ENCODE measurements around the gene MARCHF7. TPM values are rescaled to one million over a fixed set of nuclear protein-coding genes. Genes with fewer than 3 reads are reported as not detected.
A peak's percentile ranks its signal among the peaks of the same experiment; 100 is the strongest.
"Not testable (repeated sequence)": the region's sequence is repeated elsewhere in the genome, so short reads cannot be mapped to it uniquely, and the experiment has no call there.

The MARCHF7 gene
- total RNA-seq, 4 donors from 2014 or later: 105 to 203 (median 132) TPM

GRCh38 chr2:159738509-159739390 lies 26.4 kb downstream of the MARCHF7 start:
- Histone ChIP-seq H3K27me3 (no peaks in the 10 kb centered on the region), H3K9me3 (no peaks in the 10 kb centered on the region), H3K4me3 (replicated peaks in 1 of 3) (no peak overlapping the region), H3K36me3 (peaks cover 14 to 17% of the 10 kb centered on the region in 2 donors), H3K27ac (no peak overlapping the region), H3K4me1 (no peaks in the 10 kb centered on the region)
- TF ChIP-seq CTCF (IDR thresholded peaks at IDR 0.05) (no peak), POLR2A (IDR thresholded peaks at IDR 0.05) (no peak)
- WGBS, 2 donors: 88 to 95% methylated on average over 10 to 11 of the region's 15 CpGs
- DNase-seq: no peak
- intact Hi-C loops (cut with DNase I): no loop called here

- Histone ChIP-seq H3K4me1 (peaks cover 0 to 8% of the 10 kb centered on the region in 2 donors), H3K4me3 (replicated peaks in 1 of 3) (no peak overlapping the region), H3K9me3 (no peaks in the 10 kb centered on the region), H3K27ac (peak overlapping the region in 1 of 3 donors; percentile 31), H3K36me3 (peaks cover 10 to 27% of the 10 kb centered on the region in 2 donors), H3K27me3 (no peaks in the 10 kb centered on the region)
- no peak for DNase-seq
- WGBS, 2 donors: 93 to 97% methylated on average over 6 of the region's 6 CpGs
- TF ChIP-seq POLR2A (IDR thresholded peaks at IDR 0.05) (no peak), CTCF (IDR thresholded peaks at IDR 0.05) (no peak)
- intact Hi-C loops (cut with DNase I): no loop called here
These were observed 30.5 kb downstream of the MARCHF7 start for GRCh38 chr2:159742846-159743245.

- Histone ChIP-seq H3K9me3 (no peaks in the 10 kb centered on the region), H3K4me3 (replicated peaks in 1 of 3) (no peak overlapping the region), H3K36me3 (peaks cover 13 to 32% of the 10 kb centered on the region in 2 donors), H3K27me3 (no peaks in the 10 kb centered on the region), H3K27ac (peak overlapping the region; percentile 18 to 58 (median 55)), H3K4me1 (peaks cover 0 to 8% of the 10 kb centered on the region in 2 donors)
- no peak for DNase-seq
- TF ChIP-seq CTCF (IDR thresholded peaks at IDR 0.05) (no peak), POLR2A (IDR thresholded peaks at IDR 0.05) (no peak)
- intact Hi-C loops (cut with DNase I): no loop called here
- WGBS, 2 donors: 34 to 49% methylated on average over 3 of the region's 3 CpGs
These were observed 32.1 kb downstream of the MARCHF7 start for GRCh38 chr2:159744363-159744762.

GRCh38 chr2:159745237-159745636 lies 32.9 kb downstream of the MARCHF7 start:
- H3K4me1 ChIP-seq; H3K9me3 ChIP-seq; H3K4me3 ChIP-seq (replicated peaks in 1 of 3); intact Hi-C loops (cut with DNase I); DNase-seq; H3K27me3 ChIP-seq: not testable (repeated sequence)
- H3K27ac ChIP-seq: peak overlapping the region in 2 of 3 donors; percentile 20 to 55
- H3K36me3 ChIP-seq: peaks cover 13 to 33% of the 10 kb centered on the region in 2 donors
- WGBS, 2 donors: 92 to 97% methylated on average over 11 of the region's 11 CpGs

GRCh38 chr2:159748089-159748488 lies 35.8 kb downstream of the MARCHF7 start:
- Histone ChIP-seq H3K36me3 (peaks cover 13 to 37% of the 10 kb centered on the region in 2 donors), H3K9me3 (no peaks in the 10 kb centered on the region), H3K4me1 (peaks cover 0 to 8% of the 10 kb centered on the region in 2 donors), H3K27me3 (no peaks in the 10 kb centered on the region), H3K4me3 (replicated peaks in 1 of 3) (no peak overlapping the region), H3K27ac (no peak overlapping the region)
- 98 to 99% methylated on average over 9 of the region's 9 CpGs for WGBS, 2 donors
- no peak for TF ChIP-seq CTCF (IDR thresholded peaks at IDR 0.05)
- no peak for TF ChIP-seq POLR2A (IDR thresholded peaks at IDR 0.05)
- no peak for DNase-seq
- intact Hi-C loops (cut with DNase I): no loop called here

Data from thyroid gland (tissue), 4 donors.